ENCODE results near the gene MAGI2.

MAGI2 gene

DNA sequence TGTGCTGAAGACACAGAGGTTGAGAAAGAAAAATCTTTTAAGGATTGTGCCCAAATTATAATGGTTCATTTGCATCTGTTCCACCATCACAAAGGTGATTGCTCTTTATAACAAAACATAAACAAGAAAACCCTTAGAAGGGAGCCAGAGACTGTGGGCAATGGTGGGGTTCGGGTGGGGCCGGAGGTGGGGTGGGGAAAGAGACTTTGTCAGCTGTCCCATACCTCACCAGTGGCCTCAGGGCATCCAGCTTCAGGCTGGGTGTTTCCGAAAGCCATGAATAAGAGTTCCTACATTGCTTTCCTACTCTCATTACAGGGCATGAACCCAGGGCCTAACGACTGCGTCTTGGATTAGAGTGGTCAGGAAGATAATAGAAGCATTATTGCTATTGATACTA lies 1427.0 kb downstream of the MAGI2 start:
- H3K4me3 ChIP-seq (ENCODE audit: low read depth, low read length), result no peak overlapping the region
- TF ChIP-seq, protein P1, sequence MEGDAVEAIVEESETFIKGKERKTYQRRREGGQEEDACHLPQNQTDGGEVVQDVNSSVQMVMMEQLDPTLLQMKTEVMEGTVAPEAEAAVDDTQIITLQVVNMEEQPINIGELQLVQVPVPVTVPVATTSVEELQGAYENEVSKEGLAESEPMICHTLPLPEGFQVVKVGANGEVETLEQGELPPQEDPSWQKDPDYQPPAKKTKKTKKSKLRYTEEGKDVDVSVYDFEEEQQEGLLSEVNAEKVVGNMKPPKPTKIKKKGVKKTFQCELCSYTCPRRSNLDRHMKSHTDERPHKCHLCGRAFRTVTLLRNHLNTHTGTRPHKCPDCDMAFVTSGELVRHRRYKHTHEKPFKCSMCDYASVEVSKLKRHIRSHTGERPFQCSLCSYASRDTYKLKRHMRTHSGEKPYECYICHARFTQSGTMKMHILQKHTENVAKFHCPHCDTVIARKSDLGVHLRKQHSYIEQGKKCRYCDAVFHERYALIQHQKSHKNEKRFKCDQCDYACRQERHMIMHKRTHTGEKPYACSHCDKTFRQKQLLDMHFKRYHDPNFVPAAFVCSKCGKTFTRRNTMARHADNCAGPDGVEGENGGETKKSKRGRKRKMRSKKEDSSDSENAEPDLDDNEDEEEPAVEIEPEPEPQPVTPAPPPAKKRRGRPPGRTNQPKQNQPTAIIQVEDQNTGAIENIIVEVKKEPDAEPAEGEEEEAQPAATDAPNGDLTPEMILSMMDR (conservative IDR thresholded peaks at IDR 0.05; ENCODE audit: low read depth, low read length), result no peak
- no peak for DNase-seq (ENCODE audit: low read depth)

DNA sequence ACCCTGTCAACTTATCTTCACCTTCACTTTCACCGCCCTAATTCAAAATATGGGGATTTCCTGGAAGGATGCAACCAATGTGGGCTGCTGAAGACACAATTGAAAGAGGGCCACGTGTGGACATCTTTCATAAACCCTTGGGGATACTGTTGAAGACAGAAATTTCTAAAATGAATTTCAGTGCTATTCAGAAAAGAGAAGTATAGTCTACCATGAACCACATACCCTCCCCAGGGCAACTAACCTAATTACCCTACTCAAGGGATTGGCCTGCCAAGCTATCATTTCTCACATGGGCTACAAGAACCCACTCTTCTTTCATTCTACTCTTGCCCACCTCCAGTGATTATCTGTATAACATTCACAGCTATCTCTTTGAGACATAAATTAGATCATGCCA lies 1428.9 kb downstream of the MAGI2 start:
- no peak overlapping the region for H3K4me3 ChIP-seq (ENCODE audit: low read depth, low read length)
- TF ChIP-seq, protein P1 (conservative IDR thresholded peaks at IDR 0.05; ENCODE audit: low read depth, low read length), result no peak
- no peak for DNase-seq (ENCODE audit: low read depth)

DNA sequence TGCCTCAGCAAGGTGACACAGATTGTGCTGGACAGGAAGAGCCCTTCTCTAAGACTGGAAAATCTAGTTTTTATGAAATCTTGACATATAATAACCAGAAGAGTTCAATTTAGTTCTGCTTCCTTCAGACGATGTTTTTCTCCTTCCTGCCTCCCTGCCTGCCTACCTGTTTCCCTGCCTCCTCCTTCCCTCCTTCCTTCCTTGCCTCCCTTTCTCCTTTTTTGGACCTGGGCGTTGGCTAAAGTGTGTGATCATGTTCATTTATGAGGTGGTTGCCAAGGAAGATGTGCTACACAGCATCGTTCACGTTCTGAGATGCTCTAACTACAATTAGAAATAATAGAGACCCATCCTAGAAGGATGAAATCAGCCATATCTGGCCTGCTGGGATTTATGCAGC lies 1430.3 kb downstream of the MAGI2 start:
- TF ChIP-seq, protein P1 (conservative IDR thresholded peaks at IDR 0.05; ENCODE audit: low read depth, low read length), result no peak
- DNase-seq (ENCODE audit: low read depth), result no peak
- H3K4me3 ChIP-seq (ENCODE audit: low read depth, low read length), result no peak overlapping the region

GRCh38 chr7:78022165-78022564 lies 1431.3 kb downstream of the MAGI2 start:
- no peak overlapping the region for H3K4me3 ChIP-seq (ENCODE audit: low read depth, low read length)
- DNase-seq (ENCODE audit: low read depth), result no peak
- TF ChIP-seq, protein P1 (conservative IDR thresholded peaks at IDR 0.05; ENCODE audit: low read depth, low read length), result no peak

DNA sequence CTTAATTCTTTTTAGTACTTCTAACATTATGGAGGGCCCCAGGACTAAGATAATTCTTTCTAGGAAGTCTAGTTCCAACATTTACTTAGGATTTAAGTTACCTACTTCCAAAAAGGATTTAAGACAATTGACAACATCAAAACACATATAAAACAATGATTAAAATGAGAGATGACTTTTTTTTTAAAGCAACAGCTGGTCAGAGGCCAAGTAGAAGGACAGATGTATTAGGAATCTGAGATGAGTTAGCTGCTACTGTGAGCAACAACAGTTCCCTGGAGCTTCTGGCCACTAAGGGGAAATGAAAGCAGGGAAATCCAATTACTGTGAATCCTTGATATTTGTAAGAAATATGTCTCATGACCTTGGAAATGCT lies 1432.6 kb downstream of the MAGI2 start:
- TF ChIP-seq, protein P1 (conservative IDR thresholded peaks at IDR 0.05; ENCODE audit: low read depth, low read length), result no peak
- DNase-seq (ENCODE audit: low read depth), result peak; percentile 6

GRCh38 chr7:78020136-78020873 lies 1433.2 kb downstream of the MAGI2 start:
- H3K4me3 ChIP-seq (ENCODE audit: low read depth, low read length), result peak overlapping the region; percentile 70
- peak; percentile 91 for DNase-seq (ENCODE audit: low read depth)
- TF ChIP-seq, protein P1 (conservative IDR thresholded peaks at IDR 0.05; ENCODE audit: low read depth, low read length), result peak; percentile 63

More for the DNA sequence above, 1432.6 kb downstream of the MAGI2 start:
- H3K4me3 ChIP-seq (ENCODE audit: low read depth, low read length), result no peak overlapping the region

Measured in choroid plexus epithelial cell (primary cell).